Measurements from ENCODE around the gene SSBP3.
A peak's percentile ranks its signal among the peaks of the same experiment; 100 is the strongest.
"Not testable (repeated sequence)": the region's sequence is repeated elsewhere in the genome, so short reads cannot be mapped to it uniquely, and the experiment has no call there.

SSBP3 gene

GRCh38 chr1:54225986-54226559 lies 180.1 kb downstream of the SSBP3 start:
- DNase-seq (ENCODE audit: low read depth in 2 of 3, low spot score in 1 of 3), result no peak

- DNase-seq (ENCODE audit: low read depth in 2 of 3, low spot score in 1 of 3), result no peak
Measured at GRCh38 chr1:54225378-54225777, 180.8 kb downstream of the SSBP3 start.

- DNase-seq (ENCODE audit: low read depth in 2 of 3, low spot score in 1 of 3), result no peak
Measured at GRCh38 chr1:54224233-54224632, 182.0 kb downstream of the SSBP3 start.

DNA sequence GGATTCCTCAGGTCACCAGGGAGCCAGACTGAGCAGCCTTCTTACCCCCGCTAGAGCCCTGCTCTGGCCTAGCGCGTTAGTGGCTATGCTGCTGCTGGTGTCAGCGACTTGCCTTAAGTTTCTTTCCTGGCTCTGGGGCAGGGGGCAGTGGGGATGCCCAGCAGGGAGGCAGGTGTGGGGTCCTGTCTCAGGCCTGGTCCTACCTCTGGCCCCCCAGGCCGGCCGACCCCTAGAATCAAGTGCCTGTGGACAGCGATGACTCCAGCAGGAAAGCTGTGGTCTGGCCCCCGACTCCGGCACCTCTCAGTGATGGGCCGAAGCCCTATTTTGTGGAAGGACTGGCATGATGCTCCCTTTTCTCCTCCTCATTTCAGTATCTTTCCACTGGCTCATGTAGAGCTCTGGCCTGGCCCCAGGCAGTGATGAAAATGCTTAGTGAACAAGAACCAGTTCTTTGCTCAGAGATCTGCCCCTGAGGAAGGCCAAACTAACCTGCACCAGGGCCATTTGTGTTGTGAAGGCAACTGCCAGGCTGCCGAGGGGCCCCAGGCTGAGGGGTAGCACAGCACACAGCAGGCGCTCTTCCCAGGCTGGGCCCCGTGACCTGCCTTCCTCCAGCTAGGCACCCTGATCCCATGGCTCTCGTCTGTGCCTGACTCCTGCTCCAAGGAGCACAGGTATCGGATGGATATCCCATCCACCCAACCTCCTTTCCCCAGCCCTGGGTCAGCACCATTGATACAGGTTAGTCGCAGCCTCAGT lies 182.6 kb downstream of the SSBP3 start:
- no peak for DNase-seq (ENCODE audit: low read depth in 2 of 3, low spot score in 1 of 3)

DNA sequence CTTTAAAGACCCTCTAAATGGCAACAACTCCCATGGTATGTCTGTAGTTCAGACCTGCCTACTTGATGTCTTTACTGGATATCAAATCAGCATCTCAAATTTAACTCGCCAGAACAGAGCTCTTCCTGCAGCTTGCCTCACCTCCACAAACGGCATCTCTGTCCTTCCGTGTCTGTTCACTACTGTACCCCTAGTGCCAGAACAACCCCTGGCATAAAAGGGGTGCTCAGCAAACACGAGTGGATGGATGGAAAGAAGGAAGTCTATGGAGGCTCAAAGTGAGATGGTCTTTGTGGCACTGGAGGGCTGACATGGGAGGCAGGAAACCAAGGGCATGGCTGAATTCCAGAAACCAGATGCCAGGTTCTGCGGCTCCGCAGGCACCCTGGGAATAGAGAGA lies 183.5 kb downstream of the SSBP3 start:
- no peak for DNase-seq (ENCODE audit: low read depth in 2 of 3, low spot score in 1 of 3)

GRCh38 chr1:54221867-54222484 lies 184.2 kb downstream of the SSBP3 start:
- DNase-seq (ENCODE audit: low read depth in 2 of 3, low spot score in 1 of 3), result no peak

DNA sequence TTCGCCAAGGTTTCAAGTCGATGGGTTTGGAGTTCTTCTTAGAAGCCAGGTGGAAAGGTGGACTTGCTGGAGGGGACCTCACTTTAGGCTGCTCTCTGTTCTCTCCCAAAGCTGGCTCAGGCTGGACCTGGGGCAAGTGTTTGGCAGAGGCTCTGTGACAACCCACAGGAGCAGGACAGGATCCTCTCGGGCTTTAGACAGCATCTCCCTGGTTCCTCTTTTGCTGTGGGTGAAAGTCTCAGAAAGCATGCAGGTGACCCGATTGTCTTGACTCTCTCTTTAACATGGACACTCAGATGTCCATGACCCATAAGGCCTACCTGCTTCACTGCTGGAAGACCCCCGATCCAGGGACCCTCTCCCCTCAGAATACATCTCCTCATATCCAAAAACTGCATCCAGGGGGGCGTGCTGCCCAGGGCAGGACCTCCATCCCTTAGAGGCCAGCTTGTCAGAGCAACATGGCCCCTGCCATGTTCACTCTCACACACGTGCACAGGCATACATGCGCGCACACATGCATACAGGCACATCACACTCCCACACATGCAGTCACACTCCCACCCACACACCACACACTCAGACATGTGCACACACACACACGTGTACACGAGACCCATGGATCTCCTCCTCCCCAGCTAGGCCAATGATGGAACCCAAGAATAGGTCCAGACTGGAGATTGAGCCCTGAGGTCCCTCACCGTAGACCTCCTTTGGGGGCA lies 184.9 kb downstream of the SSBP3 start:
- no peak for DNase-seq (ENCODE audit: low read depth in 2 of 3, low spot score in 1 of 3)

DNA sequence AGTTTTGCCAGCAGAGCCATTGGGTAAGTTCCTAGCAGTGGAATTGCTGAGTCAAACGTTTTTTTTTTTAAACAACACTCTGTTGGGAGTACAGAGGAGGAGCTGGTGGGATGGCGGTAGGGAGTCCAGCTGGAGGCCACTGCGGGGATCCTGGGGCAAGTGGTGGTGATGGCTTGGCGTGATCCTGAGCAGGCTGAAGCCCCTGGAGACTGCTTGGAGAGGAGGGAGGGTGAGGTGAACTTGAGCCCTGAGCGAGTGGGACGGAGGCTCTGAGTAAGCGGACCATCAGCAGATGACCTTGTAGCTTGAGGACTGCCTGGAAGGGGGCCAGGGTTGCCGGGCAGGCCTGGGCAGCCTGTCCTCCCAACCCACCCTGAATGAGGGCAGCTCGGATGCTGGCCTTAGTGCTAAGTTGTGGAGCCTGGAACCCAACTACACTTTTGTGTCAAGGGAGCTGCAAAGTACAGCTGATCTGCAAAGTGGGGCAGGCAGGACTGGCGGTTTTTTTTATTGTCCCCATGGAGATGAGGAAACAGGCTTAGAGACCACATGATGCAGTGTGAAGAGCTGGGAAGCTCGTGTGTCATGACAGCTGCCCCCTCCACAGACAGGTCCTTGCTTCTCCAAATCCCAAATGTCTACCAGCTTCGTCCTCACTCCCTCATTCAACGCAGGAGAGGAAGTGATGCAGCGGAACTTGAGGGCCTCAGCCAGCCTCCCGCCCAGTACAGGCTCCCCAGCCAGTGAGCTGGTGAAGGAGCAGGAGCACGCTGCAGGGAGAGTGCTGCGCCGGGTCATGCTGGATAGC lies 186.0 kb downstream of the SSBP3 start:
- DNase-seq (ENCODE audit: low read depth in 2 of 3, low spot score in 1 of 3), result no peak

- DNase-seq (ENCODE audit: low read depth in 2 of 3, low spot score in 1 of 3), result no peak
Measured at GRCh38 chr1:54219688-54220003, 186.5 kb downstream of the SSBP3 start.

- no peak for DNase-seq (ENCODE audit: low read depth in 2 of 3, low spot score in 1 of 3)
Measured at GRCh38 chr1:54218883-54219687, 187.1 kb downstream of the SSBP3 start.

DNA sequence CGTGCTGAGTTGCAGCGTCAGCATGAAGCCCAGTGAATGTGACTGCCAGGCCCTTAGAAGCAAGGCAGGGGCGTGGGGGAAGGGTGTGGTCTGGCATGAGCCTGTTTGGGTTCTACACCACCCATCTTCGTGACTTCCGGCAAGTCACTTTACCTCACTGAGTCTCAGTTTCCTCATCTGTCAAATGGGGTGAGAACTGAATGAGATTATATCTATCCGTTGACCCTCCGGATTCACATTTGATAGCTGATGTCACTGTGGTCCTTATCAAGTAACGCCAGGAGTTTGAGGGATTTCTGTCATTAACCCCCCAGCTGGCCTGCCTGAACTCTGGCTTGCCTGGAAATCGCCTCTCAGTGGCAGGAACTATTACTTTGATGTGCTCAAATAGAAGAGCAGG lies 190.7 kb downstream of the SSBP3 start:
- no peak for DNase-seq (ENCODE audit: low read depth in 2 of 3, low spot score in 1 of 3)

DNA sequence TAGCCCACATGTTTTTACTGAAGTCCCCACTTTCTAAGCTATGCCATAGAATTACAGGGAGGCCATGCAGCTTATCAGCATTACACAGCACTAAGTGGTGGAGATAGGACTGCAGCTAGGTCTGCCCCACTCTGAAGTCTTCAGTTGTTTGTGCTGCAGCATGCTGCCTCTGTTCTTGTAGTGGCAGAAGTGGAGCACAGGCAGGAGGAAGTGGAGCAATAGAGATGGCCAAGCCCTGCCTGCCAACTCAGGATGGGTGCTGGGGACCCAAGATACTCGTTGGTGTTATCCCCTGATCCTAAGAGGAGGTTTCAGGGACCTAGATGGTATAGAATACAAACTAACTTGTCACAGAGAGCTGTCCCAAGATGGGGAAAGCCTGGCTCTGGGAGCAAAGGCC lies 193.3 kb downstream of the SSBP3 start:
- DNase-seq (ENCODE audit: low read depth in 2 of 3, low spot score in 1 of 3), result no peak

- DNase-seq (ENCODE audit: low read depth in 2 of 3, low spot score in 1 of 3), result not testable (repeated sequence)
Measured at GRCh38 chr1:54207896-54208295, 198.3 kb downstream of the SSBP3 start.

GRCh38 chr1:54207287-54207686 lies 198.9 kb downstream of the SSBP3 start:
- no peak for DNase-seq (ENCODE audit: low read depth in 2 of 3, low spot score in 1 of 3)

- no peak for DNase-seq (ENCODE audit: low read depth in 2 of 3, low spot score in 1 of 3)
Measured at GRCh38 chr1:54204199-54204598, 202.0 kb downstream of the SSBP3 start.

- peak in 1 of 3 donors; percentile 5 for DNase-seq (ENCODE audit: low read depth in 2 of 3, low spot score in 1 of 3)
Measured at GRCh38 chr1:54200519-54200997, 205.6 kb downstream of the SSBP3 start.

DNA sequence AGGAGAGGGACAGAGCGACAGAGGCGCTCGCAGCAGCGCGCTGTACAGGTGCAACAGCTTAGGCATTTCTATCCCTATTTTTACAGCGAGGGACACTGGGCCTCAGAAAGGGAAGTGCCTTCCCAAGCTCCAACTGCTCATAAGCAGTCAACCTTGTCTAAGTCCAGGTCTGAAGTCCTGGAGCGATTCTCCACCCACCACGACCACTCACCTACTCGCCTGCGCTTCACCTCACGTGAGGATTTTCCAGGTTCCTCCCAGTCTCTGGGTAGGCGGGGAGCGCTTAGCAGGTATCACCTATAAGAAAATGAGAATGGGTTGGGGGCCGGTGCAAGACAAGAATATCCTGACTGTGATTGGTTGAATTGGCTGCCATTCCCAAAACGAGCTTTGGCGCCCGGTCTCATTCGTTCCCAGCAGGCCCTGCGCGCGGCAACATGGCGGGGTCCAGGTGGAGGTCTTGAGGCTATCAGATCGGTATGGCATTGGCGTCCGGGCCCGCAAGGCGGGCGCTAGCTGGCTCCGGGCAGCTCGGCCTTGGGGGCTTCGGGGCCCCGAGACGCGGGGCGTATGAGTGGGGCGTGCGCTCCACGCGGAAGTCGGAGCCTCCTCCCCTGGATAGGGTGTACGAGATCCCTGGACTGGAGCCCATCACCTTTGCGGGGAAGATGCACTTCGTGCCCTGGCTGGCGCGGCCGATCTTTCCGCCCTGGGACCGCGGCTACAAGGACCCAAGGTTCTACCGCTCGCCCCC lies 206.3 kb downstream of the SSBP3 start, which contains the start of the genes CYB5RL and MRPL37:
Gene CYB5RL (minus strand): TSS at position 266 of the 754 bp plus-strand sequence. CDS start 4,414 bp downstream, outside the sequence.
Gene MRPL37 (plus strand): TSS at position 403 of the 754 bp plus-strand sequence. CDS start 77 bp downstream, at position 480.
- peak; percentile 82 to 93 (median 87) for DNase-seq (ENCODE audit: low read depth in 2 of 3, low spot score in 1 of 3)

GRCh38 chr1:54199151-54199764 lies 206.9 kb downstream of the SSBP3 start:
- no peak for DNase-seq (ENCODE audit: low read depth in 2 of 3, low spot score in 1 of 3)

- DNase-seq (ENCODE audit: low read depth in 2 of 3, low spot score in 1 of 3), result no peak
Measured at GRCh38 chr1:54193453-54193852, 212.7 kb downstream of the SSBP3 start.

Measured in stimulated activated CD4-positive, alpha-beta T cell treated with anti-CD3 and anti-CD28 coated beads, Interleukin-12 subunit alpha, Interleukin-12 subunit beta, amount 100 ng/mL, for 48 hours (primary cell).